Fibroblast of the aortic adventitia (primary cell): ENCODE measurements around the gene FGGY. TPM values are rescaled to one million over a fixed set of nuclear protein-coding genes. Genes with fewer than 3 reads are reported as not detected.

Source experiments
- DNase-seq: peaks from one replicate; pipeline ENCODE4 v3.0.0-alpha.2; 2010; ENCODE audit warnings: low read depth
- H3K4me3 ChIP-seq: 2 replicates; pipeline ENCODE4 v1.5.1; 2011; ENCODE audit warnings: low read depth, mild to moderate bottlenecking, control low read depth, low read length, moderate library complexity
- total RNA-seq: library from RNA; depleted of rRNA; stranded (reverse); fragments of >200 nt; gene quantifications from 2 replicates; pipeline ENCODE4 v1.2.3, GENCODE V29; 2012; ENCODE audit warnings: low replicate concordance
- TF ChIP-seq, protein P1 (sequence below): IDR thresholded peaks from 2 replicates; pipeline ENCODE4 v1.5.1; 2011; ENCODE audit warnings: mild to moderate bottlenecking, low read length, control low read depth, inconsistent platforms; ENCODE audit not compliant: insufficient read depth

FGGY gene
- total RNA-seq, 1 donor, result 17.5 TPM

DNA sequence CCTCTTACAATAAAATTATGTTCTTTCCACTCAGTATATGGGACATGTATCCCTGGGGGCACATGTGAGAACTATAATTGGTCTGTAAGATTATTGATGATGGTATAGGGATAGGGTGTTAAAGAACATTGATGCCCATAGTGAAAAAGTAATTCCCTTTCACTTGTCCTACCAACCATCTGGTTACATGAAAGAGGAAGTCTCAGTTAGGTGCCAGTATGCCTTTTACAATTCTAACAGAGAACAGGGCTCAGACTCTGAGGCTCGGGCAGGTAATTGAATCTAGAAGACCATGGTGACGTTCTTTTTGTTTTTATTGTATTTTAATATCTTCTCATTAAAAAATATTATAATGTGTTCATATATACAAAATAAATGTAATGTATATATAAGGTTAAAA lies 113.6 kb downstream of the FGGY start:
- no peak for DNase-seq
- H3K4me3 ChIP-seq, result no peak overlapping the region
- TF ChIP-seq, protein P1, sequence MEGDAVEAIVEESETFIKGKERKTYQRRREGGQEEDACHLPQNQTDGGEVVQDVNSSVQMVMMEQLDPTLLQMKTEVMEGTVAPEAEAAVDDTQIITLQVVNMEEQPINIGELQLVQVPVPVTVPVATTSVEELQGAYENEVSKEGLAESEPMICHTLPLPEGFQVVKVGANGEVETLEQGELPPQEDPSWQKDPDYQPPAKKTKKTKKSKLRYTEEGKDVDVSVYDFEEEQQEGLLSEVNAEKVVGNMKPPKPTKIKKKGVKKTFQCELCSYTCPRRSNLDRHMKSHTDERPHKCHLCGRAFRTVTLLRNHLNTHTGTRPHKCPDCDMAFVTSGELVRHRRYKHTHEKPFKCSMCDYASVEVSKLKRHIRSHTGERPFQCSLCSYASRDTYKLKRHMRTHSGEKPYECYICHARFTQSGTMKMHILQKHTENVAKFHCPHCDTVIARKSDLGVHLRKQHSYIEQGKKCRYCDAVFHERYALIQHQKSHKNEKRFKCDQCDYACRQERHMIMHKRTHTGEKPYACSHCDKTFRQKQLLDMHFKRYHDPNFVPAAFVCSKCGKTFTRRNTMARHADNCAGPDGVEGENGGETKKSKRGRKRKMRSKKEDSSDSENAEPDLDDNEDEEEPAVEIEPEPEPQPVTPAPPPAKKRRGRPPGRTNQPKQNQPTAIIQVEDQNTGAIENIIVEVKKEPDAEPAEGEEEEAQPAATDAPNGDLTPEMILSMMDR, result no peak

DNA sequence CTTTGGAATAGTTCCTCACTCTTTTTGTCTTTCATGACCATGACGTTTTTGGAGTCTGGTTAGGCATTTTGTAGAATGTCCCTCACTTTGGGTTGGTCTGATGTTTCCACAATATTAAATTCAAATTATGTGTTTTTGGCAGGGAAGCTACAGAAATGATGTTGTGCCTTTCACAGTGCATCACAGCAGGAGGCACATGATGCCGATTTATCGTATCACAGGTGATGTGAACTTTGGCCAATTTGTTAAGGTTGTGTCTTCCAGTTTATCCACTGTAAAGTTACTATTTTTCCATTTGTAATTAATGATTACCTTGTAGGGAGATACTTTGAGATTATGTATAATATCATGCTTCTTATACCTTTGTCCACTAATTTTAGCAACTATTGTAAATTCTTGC lies 114.3 kb downstream of the FGGY start:
- no peak for DNase-seq

DNA sequence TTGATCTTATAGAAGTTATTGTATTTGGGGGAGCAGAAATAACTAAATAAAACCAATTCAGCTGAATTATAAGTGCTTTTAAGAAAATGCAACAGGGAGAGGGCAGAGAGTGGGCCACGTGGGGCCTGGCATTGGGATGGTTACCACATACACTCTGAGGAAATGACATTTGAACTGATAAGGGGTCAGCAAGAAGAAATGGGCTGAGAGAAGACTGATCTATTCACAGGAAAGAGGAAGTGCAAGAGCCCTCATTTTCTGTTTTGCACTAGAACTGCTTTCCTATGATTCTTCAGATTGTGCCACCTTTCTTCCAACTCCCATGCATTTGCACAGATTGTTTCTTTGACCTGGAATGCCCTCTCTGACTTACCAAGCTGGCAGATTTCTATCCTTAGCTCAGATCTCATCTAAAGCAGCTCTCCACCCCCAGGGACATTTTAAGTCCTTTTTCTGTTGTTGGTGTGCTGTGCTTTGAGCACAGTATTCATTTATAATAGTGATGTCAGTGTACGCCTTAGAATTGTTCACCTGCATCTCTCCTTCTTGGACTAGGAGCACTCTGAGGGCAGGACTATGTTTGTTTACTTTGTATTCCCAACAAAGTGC lies 115.9 kb downstream of the FGGY start:
- TF ChIP-seq, protein P1, result no peak
- no peak overlapping the region for H3K4me3 ChIP-seq
- no peak for DNase-seq

More for the DNA sequence above, 114.3 kb downstream of the FGGY start:
- no peak overlapping the region for H3K4me3 ChIP-seq
- TF ChIP-seq, protein P1, result no peak

DNA sequence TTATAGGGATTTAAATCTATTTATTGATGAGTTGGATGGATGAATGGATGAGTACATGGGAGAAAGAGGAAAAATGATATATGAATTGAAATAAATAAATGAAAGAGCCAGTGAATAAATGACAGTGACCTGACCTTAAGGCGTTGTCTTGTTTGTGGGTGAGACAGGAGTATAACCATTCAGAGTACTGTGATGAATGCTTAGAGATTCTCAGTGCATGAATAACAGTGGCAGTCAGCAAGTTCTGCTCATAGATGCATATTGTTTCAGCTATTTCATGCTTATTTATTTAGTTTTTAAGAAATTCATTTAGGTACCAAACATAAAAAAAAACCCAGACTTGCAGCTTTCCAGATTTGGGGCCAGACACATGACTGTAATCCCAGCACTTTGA lies 116.4 kb downstream of the FGGY start:
- H3K4me3 ChIP-seq, result no peak overlapping the region
- no peak for DNase-seq
- TF ChIP-seq, protein P1, result no peak

DNA sequence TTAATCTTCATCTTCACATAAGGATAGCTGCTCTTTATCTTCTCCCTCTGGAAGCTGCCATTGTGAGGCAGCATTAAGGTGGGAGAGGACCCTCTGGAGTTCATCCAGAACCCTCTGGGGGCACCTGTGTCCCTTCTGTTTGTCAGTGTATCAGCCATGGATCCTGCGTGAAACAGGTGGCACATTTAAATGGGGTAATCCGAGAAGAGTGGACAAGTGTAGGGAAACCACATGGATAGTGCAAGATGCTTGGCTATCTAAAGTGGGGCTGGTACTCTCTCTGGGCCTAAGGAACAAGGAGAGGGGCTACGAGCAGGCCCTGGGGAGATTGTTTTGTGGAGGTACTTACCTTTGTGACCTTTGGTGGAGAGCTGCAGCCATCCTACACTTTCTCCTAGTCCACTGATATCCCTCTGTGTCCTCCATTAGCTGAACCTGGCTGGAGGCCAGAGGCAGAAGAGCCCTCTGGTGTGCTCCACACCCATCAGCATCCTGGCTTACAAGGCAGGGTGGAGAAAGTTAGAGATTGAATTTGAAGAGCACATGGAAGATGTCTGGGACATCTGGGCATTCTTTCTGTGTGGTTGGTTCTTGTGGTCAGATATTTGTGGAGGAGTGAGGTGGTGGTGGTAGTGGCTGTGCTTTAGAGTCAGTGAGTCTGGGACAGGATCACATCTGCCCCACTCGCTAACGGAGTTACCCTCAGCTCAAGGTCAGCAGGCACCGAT lies 117.7 kb downstream of the FGGY start:
- H3K4me3 ChIP-seq, result no peak overlapping the region
- TF ChIP-seq, protein P1, result no peak
- no peak for DNase-seq

DNA sequence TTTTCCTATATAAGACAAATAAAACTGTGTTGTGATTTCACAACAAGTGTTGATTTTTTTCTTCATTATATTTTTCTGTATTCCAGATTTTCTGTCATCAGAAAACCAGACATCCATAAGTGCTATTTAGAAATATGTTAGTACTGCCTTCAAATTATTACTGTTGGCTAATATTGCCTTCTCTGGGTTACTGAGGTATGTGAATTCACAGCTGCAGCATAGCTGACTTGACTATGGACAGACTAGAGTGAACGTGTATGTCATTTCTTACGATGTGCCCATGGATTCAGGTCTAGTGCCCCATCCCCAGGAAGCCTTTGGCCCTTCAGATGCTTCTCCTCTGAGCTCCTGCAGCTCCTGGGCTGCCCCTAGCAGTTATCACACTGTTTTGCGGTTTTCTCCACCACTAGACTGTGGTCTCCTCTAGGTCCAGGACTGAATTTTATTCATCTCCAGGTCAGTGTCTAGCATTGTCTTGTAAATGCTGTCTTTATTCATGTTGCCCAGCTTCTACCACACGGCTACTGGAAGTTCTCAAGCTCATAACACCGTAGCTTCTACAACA lies 118.5 kb downstream of the FGGY start:
- TF ChIP-seq, protein P1, result no peak
- H3K4me3 ChIP-seq, result no peak overlapping the region
- no peak for DNase-seq
